ENCODE results near the gene SLC1A2. TPM values are rescaled to one million over a fixed set of nuclear protein-coding genes. Genes with fewer than 3 reads are reported as not detected.

SLC1A2 gene
- total and polyA plus RNA-seq, 2 experiments from 2014 or later, result 0.70 to 2.8 TPM

DNA sequence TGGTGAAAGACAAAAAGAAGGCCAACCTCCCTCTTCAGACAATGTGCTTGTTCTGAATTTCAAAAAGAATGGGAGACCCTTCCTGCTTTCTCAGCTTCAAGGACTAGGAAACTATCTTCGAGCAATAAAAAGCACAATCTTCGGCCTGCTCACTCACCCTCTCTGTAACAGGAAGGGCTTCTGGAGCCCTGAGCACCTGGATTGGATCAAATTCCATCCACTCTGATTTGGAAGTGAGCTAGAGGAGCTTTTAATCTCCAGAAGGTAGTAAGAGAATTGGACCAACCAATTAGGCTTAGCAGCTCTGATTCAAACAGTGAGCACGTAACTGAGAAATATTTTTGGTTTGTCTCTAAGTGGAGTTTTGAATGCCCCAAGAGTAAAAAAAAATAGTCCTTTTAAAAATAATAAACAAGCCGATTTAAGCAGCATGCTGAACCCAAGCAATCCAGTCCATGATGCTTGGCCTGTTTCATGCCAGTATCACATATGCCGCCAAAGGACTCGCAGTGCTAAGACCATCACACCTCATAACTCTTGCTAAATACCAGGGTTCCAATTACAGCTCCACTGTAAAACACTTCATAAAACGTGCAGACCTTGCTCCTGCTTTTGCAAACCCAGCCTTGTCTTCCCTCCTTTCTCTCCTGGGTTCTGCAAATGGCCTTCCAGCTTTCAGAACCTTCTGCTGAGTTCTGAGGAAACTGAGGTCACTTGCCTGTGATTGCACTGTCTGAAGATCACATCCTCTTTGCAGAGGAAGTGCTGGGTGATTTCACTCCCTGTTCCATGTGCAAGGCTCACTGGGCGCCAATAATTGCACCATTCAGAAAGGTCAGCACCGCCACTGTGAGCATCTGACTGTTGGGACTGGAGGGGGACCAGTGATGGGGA lies 74.4 kb downstream of the SLC1A2 start:
- Histone ChIP-seq H3K4me3 (no peak overlapping the region), H2AFZ (0 out of 2 replicates have a peak overlapping the region, but pooled peaks have one; percentile 19), H3K4me1 (ENCODE audit: insufficient read depth) (no peaks in the 10 kb centered on the region), H3K4me2 (no peak overlapping the region), H4K20me1 (replicated peaks; ENCODE audit: insufficient read depth) (no peaks in the 10 kb centered on the region), H3K79me2 (replicated peaks; ENCODE audit: insufficient read depth) (no peaks in the 10 kb centered on the region), H3F3A (replicated peaks; ENCODE audit: low read depth) (no peaks in the 10 kb centered on the region), H3K9me2 (ENCODE audit: insufficient read depth) (no peaks in the 10 kb centered on the region), H3K36me3 (ENCODE audit: insufficient read depth) (no peaks in the 10 kb centered on the region), H3K27me3 (ENCODE audit: insufficient read depth) (peaks cover 15% of the 10 kb centered on the region), H3K27ac (ENCODE audit: low read depth) (no peak overlapping the region)
- H3K27ac Mint-ChIP-seq, result no peak overlapping the region
- H3K27me3 Mint-ChIP-seq (ENCODE audit: insufficient read depth, low read depth, poor library complexity), result peaks cover 2% of the 10 kb centered on the region
- TF ChIP-seq, protein P1, sequence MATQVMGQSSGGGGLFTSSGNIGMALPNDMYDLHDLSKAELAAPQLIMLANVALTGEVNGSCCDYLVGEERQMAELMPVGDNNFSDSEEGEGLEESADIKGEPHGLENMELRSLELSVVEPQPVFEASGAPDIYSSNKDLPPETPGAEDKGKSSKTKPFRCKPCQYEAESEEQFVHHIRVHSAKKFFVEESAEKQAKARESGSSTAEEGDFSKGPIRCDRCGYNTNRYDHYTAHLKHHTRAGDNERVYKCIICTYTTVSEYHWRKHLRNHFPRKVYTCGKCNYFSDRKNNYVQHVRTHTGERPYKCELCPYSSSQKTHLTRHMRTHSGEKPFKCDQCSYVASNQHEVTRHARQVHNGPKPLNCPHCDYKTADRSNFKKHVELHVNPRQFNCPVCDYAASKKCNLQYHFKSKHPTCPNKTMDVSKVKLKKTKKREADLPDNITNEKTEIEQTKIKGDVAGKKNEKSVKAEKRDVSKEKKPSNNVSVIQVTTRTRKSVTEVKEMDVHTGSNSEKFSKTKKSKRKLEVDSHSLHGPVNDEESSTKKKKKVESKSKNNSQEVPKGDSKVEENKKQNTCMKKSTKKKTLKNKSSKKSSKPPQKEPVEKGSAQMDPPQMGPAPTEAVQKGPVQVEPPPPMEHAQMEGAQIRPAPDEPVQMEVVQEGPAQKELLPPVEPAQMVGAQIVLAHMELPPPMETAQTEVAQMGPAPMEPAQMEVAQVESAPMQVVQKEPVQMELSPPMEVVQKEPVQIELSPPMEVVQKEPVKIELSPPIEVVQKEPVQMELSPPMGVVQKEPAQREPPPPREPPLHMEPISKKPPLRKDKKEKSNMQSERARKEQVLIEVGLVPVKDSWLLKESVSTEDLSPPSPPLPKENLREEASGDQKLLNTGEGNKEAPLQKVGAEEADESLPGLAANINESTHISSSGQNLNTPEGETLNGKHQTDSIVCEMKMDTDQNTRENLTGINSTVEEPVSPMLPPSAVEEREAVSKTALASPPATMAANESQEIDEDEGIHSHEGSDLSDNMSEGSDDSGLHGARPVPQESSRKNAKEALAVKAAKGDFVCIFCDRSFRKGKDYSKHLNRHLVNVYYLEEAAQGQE (IDR thresholded peaks at IDR 0.05; ENCODE audit: unreplicated experiment), result no peak
- no peak for TF ChIP-seq NANOG (IDR thresholded peaks at IDR 0.05; ENCODE audit: borderline replicate concordance)
- TF ChIP-seq, protein P2, sequence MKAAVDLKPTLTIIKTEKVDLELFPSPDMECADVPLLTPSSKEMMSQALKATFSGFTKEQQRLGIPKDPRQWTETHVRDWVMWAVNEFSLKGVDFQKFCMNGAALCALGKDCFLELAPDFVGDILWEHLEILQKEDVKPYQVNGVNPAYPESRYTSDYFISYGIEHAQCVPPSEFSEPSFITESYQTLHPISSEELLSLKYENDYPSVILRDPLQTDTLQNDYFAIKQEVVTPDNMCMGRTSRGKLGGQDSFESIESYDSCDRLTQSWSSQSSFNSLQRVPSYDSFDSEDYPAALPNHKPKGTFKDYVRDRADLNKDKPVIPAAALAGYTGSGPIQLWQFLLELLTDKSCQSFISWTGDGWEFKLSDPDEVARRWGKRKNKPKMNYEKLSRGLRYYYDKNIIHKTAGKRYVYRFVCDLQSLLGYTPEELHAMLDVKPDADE (IDR thresholded peaks at IDR 0.05), result no peak
- no peak for TF ChIP-seq POLR2AphosphoS5 (IDR thresholded peaks at IDR 0.05; ENCODE audit: low read depth)
- TF ChIP-seq, protein P3, sequence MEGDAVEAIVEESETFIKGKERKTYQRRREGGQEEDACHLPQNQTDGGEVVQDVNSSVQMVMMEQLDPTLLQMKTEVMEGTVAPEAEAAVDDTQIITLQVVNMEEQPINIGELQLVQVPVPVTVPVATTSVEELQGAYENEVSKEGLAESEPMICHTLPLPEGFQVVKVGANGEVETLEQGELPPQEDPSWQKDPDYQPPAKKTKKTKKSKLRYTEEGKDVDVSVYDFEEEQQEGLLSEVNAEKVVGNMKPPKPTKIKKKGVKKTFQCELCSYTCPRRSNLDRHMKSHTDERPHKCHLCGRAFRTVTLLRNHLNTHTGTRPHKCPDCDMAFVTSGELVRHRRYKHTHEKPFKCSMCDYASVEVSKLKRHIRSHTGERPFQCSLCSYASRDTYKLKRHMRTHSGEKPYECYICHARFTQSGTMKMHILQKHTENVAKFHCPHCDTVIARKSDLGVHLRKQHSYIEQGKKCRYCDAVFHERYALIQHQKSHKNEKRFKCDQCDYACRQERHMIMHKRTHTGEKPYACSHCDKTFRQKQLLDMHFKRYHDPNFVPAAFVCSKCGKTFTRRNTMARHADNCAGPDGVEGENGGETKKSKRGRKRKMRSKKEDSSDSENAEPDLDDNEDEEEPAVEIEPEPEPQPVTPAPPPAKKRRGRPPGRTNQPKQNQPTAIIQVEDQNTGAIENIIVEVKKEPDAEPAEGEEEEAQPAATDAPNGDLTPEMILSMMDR (conservative IDR thresholded peaks at IDR 0.05; ENCODE audit: low read depth in 2 of 2), result no peak
- no peak for TF ChIP-seq EZH2phosphoT487 (IDR thresholded peaks at IDR 0.05; ENCODE audit: unreplicated experiment)
- no peak for TF ChIP-seq STAT1 (IDR thresholded peaks at IDR 0.05; ENCODE audit: unreplicated experiment)
- TF ChIP-seq, protein P4, sequence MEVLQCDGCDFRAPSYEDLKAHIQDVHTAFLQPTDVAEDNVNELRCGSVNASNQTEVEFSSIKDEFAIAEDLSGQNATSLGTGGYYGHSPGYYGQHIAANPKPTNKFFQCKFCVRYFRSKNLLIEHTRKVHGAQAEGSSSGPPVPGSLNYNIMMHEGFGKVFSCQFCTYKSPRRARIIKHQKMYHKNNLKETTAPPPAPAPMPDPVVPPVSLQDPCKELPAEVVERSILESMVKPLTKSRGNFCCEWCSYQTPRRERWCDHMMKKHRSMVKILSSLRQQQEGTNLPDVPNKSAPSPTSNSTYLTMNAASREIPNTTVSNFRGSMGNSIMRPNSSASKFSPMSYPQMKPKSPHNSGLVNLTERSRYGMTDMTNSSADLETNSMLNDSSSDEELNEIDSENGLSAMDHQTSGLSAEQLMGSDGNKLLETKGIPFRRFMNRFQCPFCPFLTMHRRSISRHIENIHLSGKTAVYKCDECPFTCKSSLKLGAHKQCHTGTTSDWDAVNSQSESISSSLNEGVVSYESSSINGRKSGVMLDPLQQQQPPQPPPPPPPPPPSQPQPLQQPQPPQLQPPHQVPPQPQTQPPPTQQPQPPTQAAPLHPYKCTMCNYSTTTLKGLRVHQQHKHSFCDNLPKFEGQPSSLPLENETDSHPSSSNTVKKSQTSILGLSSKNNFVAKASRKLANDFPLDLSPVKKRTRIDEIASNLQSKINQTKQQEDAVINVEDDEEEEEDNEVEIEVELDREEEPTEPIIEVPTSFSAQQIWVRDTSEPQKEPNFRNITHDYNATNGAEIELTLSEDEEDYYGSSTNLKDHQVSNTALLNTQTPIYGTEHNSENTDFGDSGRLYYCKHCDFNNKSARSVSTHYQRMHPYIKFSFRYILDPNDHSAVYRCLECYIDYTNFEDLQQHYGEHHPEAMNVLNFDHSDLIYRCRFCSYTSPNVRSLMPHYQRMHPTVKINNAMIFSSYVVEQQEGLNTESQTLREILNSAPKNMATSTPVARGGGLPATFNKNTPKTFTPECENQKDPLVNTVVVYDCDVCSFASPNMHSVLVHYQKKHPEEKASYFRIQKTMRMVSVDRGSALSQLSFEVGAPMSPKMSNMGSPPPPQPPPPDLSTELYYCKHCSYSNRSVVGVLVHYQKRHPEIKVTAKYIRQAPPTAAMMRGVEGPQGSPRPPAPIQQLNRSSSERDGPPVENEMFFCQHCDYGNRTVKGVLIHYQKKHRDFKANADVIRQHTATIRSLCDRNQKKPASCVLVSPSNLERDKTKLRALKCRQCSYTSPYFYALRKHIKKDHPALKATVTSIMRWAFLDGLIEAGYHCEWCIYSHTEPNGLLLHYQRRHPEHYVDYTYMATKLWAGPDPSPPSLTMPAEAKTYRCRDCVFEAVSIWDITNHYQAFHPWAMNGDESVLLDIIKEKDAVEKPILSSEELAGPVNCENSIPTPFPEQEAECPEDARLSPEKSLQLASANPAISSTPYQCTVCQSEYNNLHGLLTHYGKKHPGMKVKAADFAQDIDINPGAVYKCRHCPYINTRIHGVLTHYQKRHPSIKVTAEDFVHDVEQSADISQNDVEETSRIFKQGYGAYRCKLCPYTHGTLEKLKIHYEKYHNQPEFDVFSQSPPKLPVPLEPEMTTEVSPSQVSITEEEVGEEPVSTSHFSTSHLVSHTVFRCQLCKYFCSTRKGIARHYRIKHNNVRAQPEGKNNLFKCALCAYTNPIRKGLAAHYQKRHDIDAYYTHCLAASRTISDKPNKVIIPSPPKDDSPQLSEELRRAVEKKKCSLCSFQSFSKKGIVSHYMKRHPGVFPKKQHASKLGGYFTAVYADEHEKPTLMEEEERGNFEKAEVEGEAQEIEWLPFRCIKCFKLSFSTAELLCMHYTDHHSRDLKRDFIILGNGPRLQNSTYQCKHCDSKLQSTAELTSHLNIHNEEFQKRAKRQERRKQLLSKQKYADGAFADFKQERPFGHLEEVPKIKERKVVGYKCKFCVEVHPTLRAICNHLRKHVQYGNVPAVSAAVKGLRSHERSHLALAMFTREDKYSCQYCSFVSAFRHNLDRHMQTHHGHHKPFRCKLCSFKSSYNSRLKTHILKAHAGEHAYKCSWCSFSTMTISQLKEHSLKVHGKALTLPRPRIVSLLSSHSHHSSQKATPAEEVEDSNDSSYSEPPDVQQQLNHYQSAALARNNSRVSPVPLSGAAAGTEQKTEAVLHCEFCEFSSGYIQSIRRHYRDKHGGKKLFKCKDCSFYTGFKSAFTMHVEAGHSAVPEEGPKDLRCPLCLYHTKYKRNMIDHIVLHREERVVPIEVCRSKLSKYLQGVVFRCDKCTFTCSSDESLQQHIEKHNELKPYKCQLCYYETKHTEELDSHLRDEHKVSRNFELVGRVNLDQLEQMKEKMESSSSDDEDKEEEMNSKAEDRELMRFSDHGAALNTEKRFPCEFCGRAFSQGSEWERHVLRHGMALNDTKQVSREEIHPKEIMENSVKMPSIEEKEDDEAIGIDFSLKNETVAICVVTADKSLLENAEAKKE (CRISPR knock-in tag; IDR thresholded peaks at IDR 0.05), result no peak
- no peak for TF ChIP-seq JUNB (IDR thresholded peaks at IDR 0.05; ENCODE audit: unreplicated experiment)
- TF ChIP-seq ZNF331 (CRISPR knock-in tag; IDR thresholded peaks at IDR 0.05; ENCODE audit: low read depth), result no peak
- TF ChIP-seq CREB1 (CRISPR knock-in tag; IDR thresholded peaks at IDR 0.05; ENCODE audit: low read depth), result no peak
- TF ChIP-seq ZNF114 (CRISPR knock-in tag; IDR thresholded peaks at IDR 0.05), result no peak
- no peak for TF ChIP-seq EZH2 (IDR thresholded peaks at IDR 0.05; ENCODE audit: low read depth, unreplicated experiment)
- ATAC-seq (peak; percentile 24; the same call in 1 of the 3 replicates), DNase-seq (ENCODE audit: low spot score) (peak; percentile 15)
- no peaks in the 10 kb centered on the region for H3K9me3 Mint-ChIP-seq
- H3K36me3 Mint-ChIP-seq (ENCODE audit: low read depth), result no peaks in the 10 kb centered on the region
- no peak overlapping the region for H3K4me3 Mint-ChIP-seq
- H3K4me1 Mint-ChIP-seq, result peaks cover 15% of the 10 kb centered on the region; the same call in 2 of the 3 replicates

Data from GM23338 (cell line).